Measurements from ENCODE around the gene C1QTNF2.

DNA sequence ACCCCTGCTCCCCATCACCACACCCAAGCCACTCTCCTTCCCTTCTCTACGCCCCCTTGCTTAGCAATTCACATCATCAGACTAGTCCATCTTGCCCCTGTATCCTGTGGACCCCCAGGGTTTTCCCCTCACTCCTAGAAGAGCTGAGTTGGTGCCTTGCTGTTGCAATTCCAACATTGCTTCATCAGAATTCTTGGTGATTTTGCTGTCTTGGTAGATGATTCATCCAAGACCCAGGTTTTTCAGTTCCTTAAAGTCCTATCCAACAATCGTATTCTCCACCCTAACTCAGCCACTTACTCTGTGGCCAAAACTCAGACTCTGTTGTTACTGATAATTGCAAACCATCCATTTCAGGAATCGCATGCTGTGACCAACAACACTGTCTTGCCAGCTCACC, 36.7 kb downstream of the C1QTNF2 start:
- TF ChIP-seq FOXA1 (IDR thresholded peaks at IDR 0.05) (no peak), SUZ12 (IDR thresholded peaks at IDR 0.05) (no peak), ELF4 (IDR thresholded peaks at IDR 0.05) (no peak), FOXM1 (IDR thresholded peaks at IDR 0.05; ENCODE audit: borderline replicate concordance) (no peak), ARNT (IDR thresholded peaks at IDR 0.05) (no peak), L3MBTL2 (conservative IDR thresholded peaks at IDR 0.05) (no peak), SP1 (IDR thresholded peaks at IDR 0.05) (no peak), FOXK2 (IDR thresholded peaks at IDR 0.05) (no peak), BHLHE40 (IDR thresholded peaks at IDR 0.05; ENCODE audit: borderline replicate concordance) (no peak), ZNF384 (IDR thresholded peaks at IDR 0.05) (no peak), TARDBP (IDR thresholded peaks at IDR 0.05) (no peak), HDGF (IDR thresholded peaks at IDR 0.05; ENCODE audit: borderline replicate concordance) (no peak), NFRKB (IDR thresholded peaks at IDR 0.05) (no peak)
- TF ChIP-seq, protein P1, sequence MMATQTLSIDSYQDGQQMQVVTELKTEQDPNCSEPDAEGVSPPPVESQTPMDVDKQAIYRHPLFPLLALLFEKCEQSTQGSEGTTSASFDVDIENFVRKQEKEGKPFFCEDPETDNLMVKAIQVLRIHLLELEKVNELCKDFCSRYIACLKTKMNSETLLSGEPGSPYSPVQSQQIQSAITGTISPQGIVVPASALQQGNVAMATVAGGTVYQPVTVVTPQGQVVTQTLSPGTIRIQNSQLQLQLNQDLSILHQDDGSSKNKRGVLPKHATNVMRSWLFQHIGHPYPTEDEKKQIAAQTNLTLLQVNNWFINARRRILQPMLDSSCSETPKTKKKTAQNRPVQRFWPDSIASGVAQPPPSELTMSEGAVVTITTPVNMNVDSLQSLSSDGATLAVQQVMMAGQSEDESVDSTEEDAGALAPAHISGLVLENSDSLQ (IDR thresholded peaks at IDR 0.05): no peak

Measured in HEK293T (cell line).